GM18868 (cell line): ENCODE measurements around the gene HYLS1.
A peak's percentile ranks its signal among the peaks of the same experiment; 100 is the strongest.
"Not testable (repeated sequence)": the region's sequence is repeated elsewhere in the genome, so short reads cannot be mapped to it uniquely, and the experiment has no call there.

Source experiments
- ATAC-seq: cut with Tn5 transposase; IDR thresholded peaks from one replicate; pipeline ENCODE4 v1.9.1; 2021; ENCODE audit warnings: mild to moderate bottlenecking, moderate library complexity; ENCODE audit not compliant: unreplicated experiment

HYLS1 gene

GRCh38 chr11:125887373-125888324, at the start of gene HYLS1:
TSS of gene HYLS1 (plus strand) at chr11:125887668. CDS start at chr11:125899369, 11,701 bp downstream.
- ATAC-seq: peak; percentile 84

DNA sequence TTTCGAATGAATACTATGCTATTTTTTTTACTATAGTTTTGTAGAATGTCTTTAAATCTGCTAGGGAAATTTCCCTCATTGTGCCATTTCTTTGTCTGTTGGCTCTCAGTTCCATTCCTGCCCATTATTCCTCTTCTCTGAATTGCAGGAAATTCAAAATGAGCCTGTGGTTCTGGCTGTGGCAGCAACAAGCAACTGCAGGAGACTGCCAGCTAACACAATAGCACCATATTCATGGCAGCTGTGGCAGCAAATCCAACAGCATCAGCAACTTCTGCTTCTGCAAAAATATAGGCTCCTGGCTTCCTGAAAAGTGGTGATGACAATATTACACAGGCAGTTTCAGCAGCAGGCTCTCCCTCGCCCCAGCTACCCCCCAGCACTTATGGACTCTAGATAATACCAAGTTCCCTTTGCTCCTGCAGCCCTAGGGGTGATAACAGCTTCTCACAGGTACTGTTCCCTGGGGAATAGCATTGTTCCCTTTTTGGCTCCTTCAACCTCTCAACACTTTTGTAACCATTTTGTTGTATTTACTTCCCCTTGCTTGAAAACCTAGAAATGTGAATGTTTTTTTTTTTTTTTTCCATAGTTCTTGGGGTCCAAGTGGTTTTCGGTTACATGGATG, 45.0 kb upstream of the HYLS1 start:
- no peak for ATAC-seq

GRCh38 chr11:125846188-125846587, 41.3 kb upstream of the HYLS1 start:
- no peak for ATAC-seq

GRCh38 chr11:125857670-125858069, 29.8 kb upstream of the HYLS1 start:
- ATAC-seq: not testable (repeated sequence)

- ATAC-seq: not testable (repeated sequence)
Observed at GRCh38 chr11:125862786-125863185, 24.7 kb upstream of the HYLS1 start.

DNA sequence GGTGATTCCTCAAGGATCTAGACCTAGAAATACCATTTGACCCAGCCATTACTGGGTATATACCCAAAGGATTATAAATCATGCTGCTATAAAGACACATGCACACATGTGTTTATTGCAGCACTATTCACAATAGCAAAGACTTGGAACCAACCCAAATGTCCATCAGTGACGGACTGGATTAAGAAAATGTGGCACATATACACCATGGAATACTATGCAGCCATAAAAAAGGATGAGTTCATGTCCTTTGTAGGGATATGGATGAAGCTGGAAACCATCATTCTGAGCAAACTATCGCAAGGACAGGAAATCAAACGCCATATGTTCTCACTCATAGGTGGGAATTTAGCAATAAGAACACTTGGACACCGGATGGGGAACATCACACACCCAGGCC, 22.1 kb upstream of the HYLS1 start:
- ATAC-seq: not testable (repeated sequence)

- ATAC-seq: no peak
Observed at GRCh38 chr11:125869521-125869920, 17.9 kb upstream of the HYLS1 start.

DNA sequence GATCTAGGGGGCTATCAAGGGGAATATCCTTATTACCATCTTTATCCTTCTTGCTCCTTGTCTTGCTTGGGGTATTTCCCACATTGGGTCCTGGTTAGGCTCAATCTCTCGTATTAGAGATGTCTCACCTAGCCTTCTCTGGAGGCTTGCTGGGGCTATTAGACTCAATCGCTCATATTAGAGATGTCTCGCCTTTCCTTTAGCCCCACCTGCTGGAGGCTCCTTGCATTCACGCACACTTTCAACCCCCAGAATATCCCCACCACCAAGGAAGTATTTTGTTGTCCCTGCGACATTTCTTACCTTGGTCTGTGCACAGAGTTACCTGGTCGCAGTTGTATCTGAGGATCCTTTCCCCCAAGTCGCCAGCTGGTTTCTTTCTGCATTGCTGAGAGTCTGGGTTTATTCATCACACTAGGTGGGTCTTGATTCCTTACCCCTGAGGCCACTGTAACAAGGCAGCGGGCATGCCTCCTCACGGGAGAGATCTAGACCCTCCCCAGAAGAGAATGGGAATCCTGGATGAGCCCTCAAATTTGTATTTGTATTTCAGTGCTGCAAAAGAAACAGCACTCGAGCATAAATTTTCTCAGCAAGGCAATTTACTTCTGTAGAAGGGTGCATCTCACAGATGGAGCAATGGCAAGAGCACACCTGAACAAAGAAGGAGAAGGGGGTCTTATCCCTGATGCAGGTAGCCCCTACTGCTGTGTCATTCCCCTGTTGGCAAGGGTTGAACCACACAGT, 15.9 kb upstream of the HYLS1 start:
- ATAC-seq: no peak

GRCh38 chr11:125872138-125872491, 15.4 kb upstream of the HYLS1 start:
- ATAC-seq: no peak

- ATAC-seq: no peak
Observed at GRCh38 chr11:125873881-125874555, 13.4 kb upstream of the HYLS1 start.

- peak; percentile 70 for ATAC-seq
Observed at GRCh38 chr11:125874556-125875124, 12.8 kb upstream of the HYLS1 start.

DNA sequence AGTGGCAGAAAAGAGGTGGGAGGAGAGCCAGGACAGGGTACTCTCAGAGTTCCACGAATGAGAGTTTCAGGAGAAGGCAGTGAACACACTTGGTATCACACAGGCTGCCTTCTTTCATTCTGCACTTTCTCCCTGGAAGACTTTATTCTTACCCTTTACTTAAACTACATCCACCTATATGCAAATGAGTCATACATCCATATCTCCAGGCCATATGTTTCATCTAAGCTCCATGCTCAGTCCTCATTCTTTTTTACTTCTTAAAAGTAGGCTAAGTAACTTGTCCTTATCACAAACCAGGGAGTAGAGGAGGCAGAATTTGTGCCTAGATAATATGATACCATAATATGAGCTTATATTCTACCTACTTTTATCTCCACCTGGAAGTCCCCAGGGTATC, 6.2 kb upstream of the HYLS1 start:
- ATAC-seq: no peak

- ATAC-seq: no peak
Observed at GRCh38 chr11:125883375-125883774, 4.1 kb upstream of the HYLS1 start.

DNA sequence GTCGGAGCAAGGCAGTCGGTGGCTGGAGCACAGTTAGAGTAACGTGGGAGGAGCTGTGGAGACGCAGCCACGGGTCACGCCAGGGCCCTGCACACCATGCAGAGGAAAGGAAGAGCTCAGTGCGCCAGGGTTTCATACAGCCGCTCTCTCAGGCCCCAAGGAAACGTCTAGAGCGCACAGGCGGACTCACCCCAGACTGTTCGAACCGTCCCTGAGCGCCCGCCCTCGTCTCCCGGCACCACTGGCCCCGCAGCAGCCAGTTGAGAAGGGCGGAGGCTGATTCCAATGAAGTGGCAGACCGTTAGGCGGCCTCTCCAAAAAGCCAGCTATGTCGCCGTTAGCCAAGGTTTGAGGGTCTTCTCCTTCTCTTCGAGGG, 483 bp upstream of the HYLS1 start:
- peak; percentile 19 for ATAC-seq

- no peak for ATAC-seq
Observed at GRCh38 chr11:125890447-125891100, 3.1 kb downstream of the HYLS1 start.

DNA sequence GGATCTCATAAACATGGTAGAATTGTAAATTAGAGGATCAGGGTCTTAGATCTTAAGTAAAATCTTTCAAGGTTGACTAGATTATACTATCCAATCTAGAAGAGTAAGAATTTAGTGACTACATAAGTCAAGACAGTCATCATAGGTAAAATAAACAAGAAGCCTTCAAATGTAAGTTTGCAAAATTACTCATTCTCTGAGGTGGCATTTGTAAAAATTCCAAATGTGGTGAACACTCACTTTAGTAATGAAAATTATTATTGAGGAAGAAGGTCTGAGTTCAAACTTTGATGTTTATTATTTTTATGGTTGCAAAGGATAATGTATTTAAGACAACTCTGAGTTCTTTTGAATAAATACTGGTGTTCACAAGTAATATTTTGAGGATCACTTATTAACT, 4.6 kb downstream of the HYLS1 start:
- ATAC-seq: no peak

- no peak for ATAC-seq
Observed at GRCh38 chr11:125892994-125893393, 5.5 kb downstream of the HYLS1 start.

DNA sequence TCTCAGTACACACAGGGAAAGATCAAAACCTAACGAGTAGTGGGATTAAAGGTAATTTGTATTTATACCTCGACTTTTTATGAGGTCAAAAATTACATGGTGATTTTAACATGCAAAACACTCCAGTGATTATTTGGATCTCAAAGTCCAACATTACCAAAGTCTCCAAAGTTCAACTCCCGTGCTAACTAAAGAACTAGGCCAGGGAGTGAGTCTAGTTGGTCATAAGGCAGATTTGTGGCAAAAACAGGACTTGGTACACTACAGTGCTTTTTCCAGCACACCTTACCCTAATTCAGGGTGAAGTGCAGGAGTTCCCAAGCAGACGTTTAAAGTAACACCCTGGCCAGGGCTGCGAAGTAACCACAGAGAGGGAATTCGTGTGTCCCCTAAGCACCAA, 14.4 kb downstream of the HYLS1 start:
- ATAC-seq: no peak

- ATAC-seq: no peak
Observed at GRCh38 chr11:125902277-125902926, 14.9 kb downstream of the HYLS1 start.
